Pulmonary artery endothelial cell (primary cell): ENCODE results near the gene TMEM233. TPM values are rescaled to one million over a fixed set of nuclear protein-coding genes. Genes with fewer than 3 reads are reported as not detected.

Source experiments
- DNase-seq: peaks from one replicate; pipeline ENCODE4 v3.0.0-alpha.2; 2011; ENCODE audit warnings: low read depth, low spot score
- total RNA-seq: library from RNA; depleted of rRNA; stranded (reverse); fragments of >200 nt; gene quantifications from 2 replicates; pipeline ENCODE4 v1.2.3, GENCODE V29; 2014

The TMEM233 gene
- total RNA-seq, 1 donor from 2014 or later, result 0.73 TPM

GRCh38 chr12:119681111-119681510 is 87.5 kb downstream of the TMEM233 start:
- no peak for DNase-seq

DNA sequence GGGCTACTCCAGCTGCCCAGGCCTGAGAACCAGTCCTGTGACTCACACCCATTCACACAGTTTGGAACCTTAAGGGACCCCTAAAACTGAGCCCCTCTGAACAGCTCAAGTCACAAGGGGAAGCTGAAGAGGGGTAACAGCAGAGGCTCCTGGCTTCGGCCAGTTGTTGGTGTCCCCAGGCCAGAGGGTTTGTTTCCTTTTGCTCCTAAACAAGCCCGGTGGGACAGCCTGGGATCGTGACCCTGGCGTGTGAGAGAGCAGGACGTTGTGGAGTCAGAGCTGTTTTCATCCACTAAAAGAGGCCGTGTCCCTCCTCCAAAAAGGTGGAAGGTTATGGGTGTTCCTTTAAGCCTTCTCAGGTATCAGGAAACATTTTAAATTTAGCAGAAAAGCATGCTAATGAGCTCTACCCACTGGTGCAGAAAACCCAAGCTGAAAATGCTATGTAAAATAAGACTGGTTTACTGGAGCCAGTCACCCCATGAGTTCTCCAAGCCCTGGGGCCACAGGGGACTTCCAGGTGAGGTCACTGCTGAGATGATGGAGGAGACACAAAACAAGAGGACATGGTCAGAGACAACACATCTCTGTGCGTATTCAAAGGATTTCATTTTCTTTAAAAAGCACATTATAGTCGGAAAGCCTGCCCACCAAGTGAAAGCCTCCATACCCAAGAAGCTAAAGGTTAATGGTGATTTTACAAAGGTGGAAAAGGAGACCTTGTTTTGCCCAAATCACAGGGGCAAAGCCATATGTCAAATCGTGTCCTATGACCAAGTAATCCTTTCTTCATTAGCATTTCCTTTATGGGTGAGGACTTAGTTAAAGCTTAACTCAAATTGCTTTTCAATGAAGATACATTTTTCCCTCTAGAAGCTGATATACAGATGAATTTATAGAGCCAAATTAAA is 88.4 kb downstream of the TMEM233 start:
- DNase-seq, result no peak

- no peak for DNase-seq
These were observed 89.2 kb downstream of the TMEM233 start for GRCh38 chr12:119682639-119683252.

GRCh38 chr12:119683413-119683812 is 89.8 kb downstream of the TMEM233 start:
- no peak for DNase-seq

GRCh38 chr12:119683816-119684215 is 90.2 kb downstream of the TMEM233 start:
- no peak for DNase-seq

GRCh38 chr12:119684711-119685369 is 91.3 kb downstream of the TMEM233 start:
- DNase-seq, result no peak

GRCh38 chr12:119685375-119685774 is 91.8 kb downstream of the TMEM233 start:
- DNase-seq, result no peak

- DNase-seq, result no peak
These were observed 92.8 kb downstream of the TMEM233 start for GRCh38 chr12:119686355-119686754.

GRCh38 chr12:119686776-119687175 is 93.2 kb downstream of the TMEM233 start:
- no peak for DNase-seq

DNA sequence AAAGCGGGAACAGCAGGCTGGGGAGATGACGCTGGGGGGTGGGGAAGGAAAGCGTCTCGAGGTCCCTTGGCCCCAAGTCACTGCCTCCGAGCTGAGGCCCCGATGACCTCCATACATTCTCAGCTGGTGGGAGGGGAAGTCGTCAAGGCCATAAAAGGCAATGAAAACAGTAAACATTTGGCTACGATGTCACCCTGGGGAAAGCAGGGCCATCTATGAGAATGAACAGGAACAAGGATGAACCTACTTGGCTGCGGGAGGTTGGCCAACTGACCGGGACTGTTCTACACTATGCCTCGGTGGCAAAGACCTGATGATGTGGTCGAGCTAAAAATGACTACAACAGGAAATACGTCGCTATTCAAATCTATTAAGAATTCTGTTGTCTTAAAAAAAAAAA is 93.8 kb downstream of the TMEM233 start:
- no peak for DNase-seq

DNA sequence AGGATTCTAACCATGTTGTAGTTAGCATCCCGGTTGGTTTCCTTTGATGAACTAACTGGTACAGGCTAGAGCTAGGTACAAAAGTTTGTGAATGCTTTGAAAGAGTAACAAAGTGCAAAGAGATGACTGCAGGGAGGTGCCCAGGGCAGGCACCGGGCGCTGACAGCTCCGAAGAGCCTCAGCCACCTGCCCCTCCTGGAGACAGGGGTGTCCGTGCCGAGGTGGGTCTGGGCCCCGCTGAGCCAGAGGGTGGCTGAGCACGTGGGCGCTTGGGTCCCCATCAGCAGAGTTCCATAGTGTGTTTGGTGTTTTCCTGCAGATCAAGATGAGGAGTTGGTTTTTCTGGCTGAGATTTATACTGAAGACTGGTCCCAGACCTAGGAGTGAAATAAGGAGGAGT is 94.3 kb downstream of the TMEM233 start:
- no peak for DNase-seq

DNA sequence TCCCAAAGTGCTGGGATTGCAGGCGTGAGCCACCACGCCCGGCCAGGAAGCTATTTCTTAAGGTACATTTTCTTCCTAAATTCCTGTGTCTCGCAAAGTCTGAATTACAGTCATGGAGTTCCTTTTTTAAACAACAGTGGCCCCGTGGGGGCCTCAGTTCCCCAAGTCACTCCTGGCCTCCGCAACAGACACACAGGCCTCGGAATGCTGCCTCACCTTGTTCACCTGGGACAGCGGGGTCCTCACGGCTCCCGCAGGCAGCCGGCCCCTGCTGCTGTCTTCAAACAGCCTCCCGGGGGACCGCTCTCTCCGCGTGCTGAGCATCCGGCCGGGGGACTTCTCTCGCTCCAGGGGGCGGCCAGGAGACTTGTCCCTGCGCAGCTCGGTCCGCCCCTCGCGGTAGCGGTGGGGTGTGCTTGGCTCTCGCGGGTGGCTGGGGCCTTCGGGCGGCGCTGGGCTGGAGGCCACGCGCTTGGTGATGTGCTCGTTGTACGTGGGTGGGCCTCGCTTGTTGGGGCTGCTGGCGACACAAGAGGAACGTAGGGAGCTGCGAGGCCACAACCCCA is 96.4 kb downstream of the TMEM233 start:
- DNase-seq, result no peak

DNA sequence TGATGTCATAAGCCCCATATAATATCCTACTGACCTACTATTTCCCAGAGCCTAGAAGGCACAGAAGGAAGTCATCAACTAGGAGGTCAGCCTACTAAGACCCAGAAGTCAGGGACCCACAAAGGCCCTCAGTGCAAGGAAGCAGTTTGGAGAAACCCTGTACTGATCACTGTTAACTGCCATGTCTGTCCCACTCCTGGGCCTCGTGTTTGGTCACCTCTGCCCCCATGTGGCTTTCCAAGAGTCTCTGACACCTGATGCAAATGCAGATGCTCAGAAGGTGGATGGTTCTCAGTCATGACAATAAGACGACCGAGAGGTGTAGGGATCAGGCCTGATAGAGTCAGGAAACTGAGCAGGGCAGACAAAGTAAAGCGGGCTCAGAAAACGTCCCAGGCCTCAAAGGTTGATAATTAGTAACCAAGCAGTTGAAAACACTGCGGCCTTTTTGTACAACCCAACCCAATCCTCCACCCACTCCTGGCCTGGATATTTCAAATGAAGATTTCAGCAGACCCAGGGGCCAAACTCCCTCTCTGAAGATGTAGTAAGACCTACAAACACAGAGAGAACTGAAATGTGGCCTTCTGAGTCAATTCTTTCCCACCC is 97.7 kb downstream of the TMEM233 start:
- no peak for DNase-seq

GRCh38 chr12:119692410-119692809 is 98.8 kb downstream of the TMEM233 start:
- DNase-seq, result peak; percentile 69

Other genes with a start within 250 kb of the TMEM233 start
- gene PRKAB1, start 74.4 kb downstream of the TMEM233 start, total RNA-seq, result 14.1 and 14.2 TPM in 2 replicates